ENCODE measurements around the gene ACSF3. TPM values are rescaled to one million over a fixed set of nuclear protein-coding genes. Genes with fewer than 3 reads are reported as not detected.

The ACSF3 gene
- total RNA-seq, 2 donors from 2014 or later = 34.8 to 35.5 TPM

DNA sequence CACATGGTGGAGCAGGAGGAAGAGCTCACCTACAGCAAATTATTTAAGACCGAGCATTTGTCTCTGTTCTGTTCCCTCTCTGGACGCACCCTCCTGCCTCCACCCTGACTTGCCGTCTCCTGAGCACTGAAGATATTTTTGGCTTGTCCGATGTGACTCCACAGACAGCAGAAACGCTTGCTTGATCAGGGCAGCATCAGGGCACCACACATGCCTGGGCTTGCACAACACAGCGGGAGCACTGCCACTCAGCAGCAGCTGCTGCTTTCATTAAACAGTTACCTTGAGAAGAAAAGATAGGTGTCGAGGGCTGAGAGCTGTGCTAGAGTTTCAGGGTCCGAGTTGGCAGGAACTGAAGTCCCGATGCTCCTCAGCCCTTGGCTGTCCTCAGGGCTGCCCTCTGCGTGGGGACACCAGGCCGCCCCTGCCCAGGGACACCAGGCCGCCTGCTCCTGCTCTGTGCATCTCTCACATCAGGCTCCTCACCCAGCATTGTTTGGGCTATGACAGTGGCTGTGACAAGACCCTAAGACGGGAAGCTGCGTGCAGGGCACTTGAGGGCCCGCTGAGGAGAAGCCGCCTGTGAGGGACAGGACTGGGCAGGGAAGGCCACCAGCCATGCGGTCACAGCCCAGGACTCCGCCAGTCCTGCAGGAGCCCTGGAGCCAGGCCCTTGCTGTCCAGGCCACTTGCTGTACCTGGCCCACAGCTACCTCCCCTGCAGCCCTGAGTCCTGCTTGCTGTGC, 56.6 kb downstream of the ACSF3 start:
- no peak overlapping the region for H3K4me3 Mint-ChIP-seq
- no peak for DNase-seq
- TF ChIP-seq, protein P1, sequence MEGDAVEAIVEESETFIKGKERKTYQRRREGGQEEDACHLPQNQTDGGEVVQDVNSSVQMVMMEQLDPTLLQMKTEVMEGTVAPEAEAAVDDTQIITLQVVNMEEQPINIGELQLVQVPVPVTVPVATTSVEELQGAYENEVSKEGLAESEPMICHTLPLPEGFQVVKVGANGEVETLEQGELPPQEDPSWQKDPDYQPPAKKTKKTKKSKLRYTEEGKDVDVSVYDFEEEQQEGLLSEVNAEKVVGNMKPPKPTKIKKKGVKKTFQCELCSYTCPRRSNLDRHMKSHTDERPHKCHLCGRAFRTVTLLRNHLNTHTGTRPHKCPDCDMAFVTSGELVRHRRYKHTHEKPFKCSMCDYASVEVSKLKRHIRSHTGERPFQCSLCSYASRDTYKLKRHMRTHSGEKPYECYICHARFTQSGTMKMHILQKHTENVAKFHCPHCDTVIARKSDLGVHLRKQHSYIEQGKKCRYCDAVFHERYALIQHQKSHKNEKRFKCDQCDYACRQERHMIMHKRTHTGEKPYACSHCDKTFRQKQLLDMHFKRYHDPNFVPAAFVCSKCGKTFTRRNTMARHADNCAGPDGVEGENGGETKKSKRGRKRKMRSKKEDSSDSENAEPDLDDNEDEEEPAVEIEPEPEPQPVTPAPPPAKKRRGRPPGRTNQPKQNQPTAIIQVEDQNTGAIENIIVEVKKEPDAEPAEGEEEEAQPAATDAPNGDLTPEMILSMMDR (conservative IDR thresholded peaks at IDR 0.05) = no peak
- H3K4me1 ChIP-seq (ENCODE audit: control insufficient read depth, insufficient read depth, low read length) = no peaks in the 10 kb centered on the region
- peaks cover 55% of the 10 kb centered on the region for H3K36me3 Mint-ChIP-seq (ENCODE audit: low read depth)
- no peak overlapping the region for H3K9ac ChIP-seq (ENCODE audit: extremely low read depth, low read length, poor library complexity, severe bottlenecking)
- no peak overlapping the region for H3K4me3 ChIP-seq (ENCODE audit: low read length)
- no peak overlapping the region for H3K27ac ChIP-seq (ENCODE audit: low read depth, low read length)
- no peaks in the 10 kb centered on the region for H3K27me3 ChIP-seq (ENCODE audit: control insufficient read depth, insufficient read depth, low read length, poor library complexity, severe bottlenecking)
- peaks cover 28% of the 10 kb centered on the region for H3K9me3 Mint-ChIP-seq
- H3K27ac Mint-ChIP-seq = no peak overlapping the region
- H3K27me3 Mint-ChIP-seq (ENCODE audit: insufficient read depth) = no peaks in the 10 kb centered on the region
- peaks cover 32% of the 10 kb centered on the region for H3K9me3 ChIP-seq (ENCODE audit: control insufficient read depth, low read length)
- no peaks in the 10 kb centered on the region for H3K4me1 Mint-ChIP-seq
- 94 to 99% methylated on average over 15 to 18 of the region's 18 CpGs for WGBS, 2 experiments (ENCODE audit: insufficient coverage in 1 of 2, insufficient read length in 1 of 2)
- peaks cover 36% of the 10 kb centered on the region for H3K36me3 ChIP-seq (ENCODE audit: control insufficient read depth, insufficient read depth, low read length)

DNA sequence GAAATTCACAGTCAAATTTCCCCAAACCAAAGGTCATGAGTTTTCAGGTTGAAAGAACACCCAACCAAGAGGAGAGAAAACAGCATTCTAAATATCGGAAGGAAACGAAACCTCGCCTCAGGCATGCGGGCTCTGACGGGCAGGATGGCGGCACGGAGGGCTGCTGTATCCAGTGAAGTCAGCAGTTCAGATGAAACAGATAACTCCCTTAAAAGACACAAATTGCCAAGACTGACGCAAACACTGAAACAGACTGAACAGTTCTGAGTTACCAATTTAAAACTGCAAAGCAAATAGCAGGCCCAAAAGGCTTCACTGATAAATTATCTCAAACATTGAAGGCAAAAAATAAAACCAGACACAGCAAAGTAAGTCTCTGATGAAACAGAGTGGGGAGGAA, 57.3 kb downstream of the ACSF3 start:
- H3K4me1 ChIP-seq (ENCODE audit: control insufficient read depth, insufficient read depth, low read length) = no peaks in the 10 kb centered on the region
- no peak overlapping the region for H3K9ac ChIP-seq (ENCODE audit: extremely low read depth, low read length, poor library complexity, severe bottlenecking)
- no peaks in the 10 kb centered on the region for H3K27me3 ChIP-seq (ENCODE audit: control insufficient read depth, insufficient read depth, low read length, poor library complexity, severe bottlenecking)
- H3K4me3 Mint-ChIP-seq = no peak overlapping the region
- H3K27ac Mint-ChIP-seq = no peak overlapping the region
- H3K9me3 ChIP-seq (ENCODE audit: control insufficient read depth, low read length) = peaks cover 32% of the 10 kb centered on the region
- no peaks in the 10 kb centered on the region for H3K4me1 Mint-ChIP-seq
- H3K36me3 ChIP-seq (ENCODE audit: control insufficient read depth, insufficient read depth, low read length) = peaks cover 36% of the 10 kb centered on the region
- 96 to 99% methylated on average over 8 of the region's 8 CpGs for WGBS, 2 experiments (ENCODE audit: insufficient coverage in 1 of 2, insufficient read length in 1 of 2)
- H3K27ac ChIP-seq (ENCODE audit: low read depth, low read length) = no peak overlapping the region
- TF ChIP-seq, protein P1 (conservative IDR thresholded peaks at IDR 0.05) = no peak
- H3K4me3 ChIP-seq (ENCODE audit: low read length) = no peak overlapping the region
- peaks cover 28% of the 10 kb centered on the region for H3K9me3 Mint-ChIP-seq
- H3K36me3 Mint-ChIP-seq (ENCODE audit: low read depth) = peaks cover 52% of the 10 kb centered on the region
- no peak for DNase-seq
- H3K27me3 Mint-ChIP-seq (ENCODE audit: insufficient read depth) = peaks cover 1% of the 10 kb centered on the region

DNA sequence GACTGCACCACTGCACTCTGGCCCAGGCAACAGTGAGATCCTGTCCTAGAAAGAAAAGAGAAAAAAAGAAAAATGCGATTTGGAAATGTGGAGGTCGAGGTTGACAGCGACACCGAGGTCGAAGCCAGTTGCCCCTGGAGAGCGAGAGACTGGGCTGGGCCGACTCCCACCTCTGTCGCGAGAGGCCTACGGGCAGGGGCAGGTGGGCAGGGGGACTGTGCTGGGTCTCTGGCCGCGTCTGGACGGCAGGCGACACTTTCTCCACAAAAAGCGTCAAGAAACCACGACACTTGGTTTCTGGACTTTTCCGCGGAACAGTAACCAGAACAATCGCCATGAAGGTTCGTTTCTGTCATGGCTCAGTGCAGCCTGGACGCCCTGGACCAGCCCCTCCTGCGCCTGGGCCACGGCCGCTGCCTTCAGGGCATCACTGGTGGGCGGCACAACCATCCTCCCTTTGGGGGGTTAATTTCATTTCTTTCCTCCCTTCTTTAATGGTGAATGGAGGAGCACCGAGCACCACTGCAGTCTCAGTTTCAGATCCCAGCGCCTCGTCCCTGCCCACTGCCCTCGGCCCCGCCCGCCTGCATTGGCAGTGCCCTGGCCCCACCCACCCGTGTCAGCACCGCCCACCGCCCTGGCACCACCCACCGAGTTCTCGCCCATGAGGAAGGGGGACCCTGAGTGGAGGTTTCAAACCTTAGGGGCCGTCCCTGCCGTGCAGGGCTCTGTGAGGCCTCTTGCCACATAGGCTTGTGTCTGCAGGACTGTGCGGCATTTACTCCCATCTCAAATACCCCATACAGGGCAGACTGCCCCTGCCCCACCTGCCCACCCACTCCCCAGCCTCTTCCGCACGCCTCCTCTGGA, 59.4 kb downstream of the ACSF3 start:
- Histone ChIP-seq H3K9ac (ENCODE audit: extremely low read depth, low read length, poor library complexity, severe bottlenecking) (no peak overlapping the region), H3K36me3 (ENCODE audit: control insufficient read depth, insufficient read depth, low read length) (peaks cover 27% of the 10 kb centered on the region), H3K4me1 (ENCODE audit: control insufficient read depth, insufficient read depth, low read length) (no peaks in the 10 kb centered on the region), H3K27ac (ENCODE audit: low read depth, low read length) (no peak overlapping the region), H3K27me3 (ENCODE audit: control insufficient read depth, insufficient read depth, low read length, poor library complexity, severe bottlenecking) (no peaks in the 10 kb centered on the region), H3K4me3 (ENCODE audit: low read length) (no peak overlapping the region), H3K9me3 (ENCODE audit: control insufficient read depth, low read length) (peaks cover 21% of the 10 kb centered on the region)
- Mint-ChIP-seq H3K4me1 (no peaks in the 10 kb centered on the region), H3K9me3 (peaks cover 17% of the 10 kb centered on the region), H3K36me3 (ENCODE audit: low read depth) (peaks cover 38% of the 10 kb centered on the region), H3K4me3 (no peak overlapping the region), H3K27me3 (ENCODE audit: insufficient read depth) (peaks cover 5% of the 10 kb centered on the region), H3K27ac (no peak overlapping the region)
- TF ChIP-seq, protein P1 (conservative IDR thresholded peaks at IDR 0.05) = no peak
- no peak for DNase-seq
- WGBS, 2 experiments (ENCODE audit: insufficient coverage in 1 of 2, insufficient read length in 1 of 2) = 89 to 93% methylated on average over 35 to 41 of the region's 41 CpGs
